Hematopoietic multipotent progenitor cell treated with erythropoietin and hydrocortisone succinate and interleukin-3 and kit ligand, for 8 days (in vitro differentiated cells): ENCODE measurements around the gene SPACA4.

Experiments used
- DNase-seq: peaks from one replicate; pipeline ENCODE4 v3.0.0-alpha.2; 2015

The SPACA4 gene

GRCh38 chr19:48635966-48636858, 29.7 kb downstream of the SPACA4 start:
- DNase-seq: no peak

DNA sequence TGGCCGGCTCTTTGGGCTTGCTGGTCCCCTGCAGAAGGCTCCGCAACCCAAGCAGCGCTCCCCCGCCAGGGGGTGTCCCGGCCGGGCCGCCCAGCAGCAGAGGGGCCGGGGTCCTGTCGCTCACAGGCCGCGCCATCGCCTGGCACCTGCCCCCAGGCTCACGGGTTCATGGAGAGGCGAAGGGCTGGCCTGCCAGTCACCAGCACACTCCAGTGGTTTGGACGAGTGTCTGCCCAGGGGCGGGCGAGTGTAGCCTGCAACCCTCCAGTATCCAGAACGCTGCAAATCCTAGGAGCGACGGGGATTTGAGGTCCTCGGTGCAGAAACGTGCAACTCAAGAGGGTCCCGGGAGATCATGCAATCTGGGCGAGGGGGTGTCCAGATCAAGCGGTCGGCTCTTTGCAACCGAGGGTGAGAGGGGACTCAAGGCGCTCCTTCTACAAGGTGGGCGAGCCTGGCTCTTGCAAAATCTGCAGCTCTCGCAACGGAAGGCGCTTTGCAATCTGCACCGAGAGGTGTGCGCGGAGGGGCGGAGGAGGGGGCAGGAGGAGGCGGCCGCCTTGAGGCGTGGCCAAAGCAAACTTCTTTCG, 30.4 kb downstream of the SPACA4 start, which contains the start of gene DBP:
TSS of gene DBP (minus strand) at position 521 of the 590 bp plus-strand sequence. CDS start at position 136, 385 bp downstream.
- no peak for DNase-seq

DNA sequence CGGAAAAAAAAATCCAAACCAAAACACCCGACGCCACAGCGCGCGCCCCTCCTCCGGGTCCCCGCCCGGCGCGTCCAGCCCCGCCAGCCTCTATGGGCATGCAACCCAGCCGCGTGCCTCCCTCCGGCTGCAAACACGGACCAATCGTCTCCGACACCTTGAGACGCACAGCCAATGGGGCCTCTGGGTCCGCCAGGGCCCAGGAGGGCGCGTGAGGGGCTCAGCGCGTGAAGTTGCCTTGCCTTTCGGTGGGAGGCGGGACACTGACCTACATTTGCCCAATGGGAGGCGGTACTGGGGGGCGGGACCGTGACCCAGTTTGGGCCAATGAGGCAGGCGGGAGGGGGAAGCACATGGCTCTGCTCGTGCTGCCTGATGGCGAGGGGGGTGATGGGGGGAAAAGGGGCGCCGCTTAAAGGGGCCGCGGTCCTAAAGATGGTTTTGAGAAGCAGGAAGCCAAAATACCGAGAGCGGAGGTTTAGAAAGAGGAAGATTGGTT, 31.0 kb downstream of the SPACA4 start:
- DNase-seq: peak; percentile 99

DNA sequence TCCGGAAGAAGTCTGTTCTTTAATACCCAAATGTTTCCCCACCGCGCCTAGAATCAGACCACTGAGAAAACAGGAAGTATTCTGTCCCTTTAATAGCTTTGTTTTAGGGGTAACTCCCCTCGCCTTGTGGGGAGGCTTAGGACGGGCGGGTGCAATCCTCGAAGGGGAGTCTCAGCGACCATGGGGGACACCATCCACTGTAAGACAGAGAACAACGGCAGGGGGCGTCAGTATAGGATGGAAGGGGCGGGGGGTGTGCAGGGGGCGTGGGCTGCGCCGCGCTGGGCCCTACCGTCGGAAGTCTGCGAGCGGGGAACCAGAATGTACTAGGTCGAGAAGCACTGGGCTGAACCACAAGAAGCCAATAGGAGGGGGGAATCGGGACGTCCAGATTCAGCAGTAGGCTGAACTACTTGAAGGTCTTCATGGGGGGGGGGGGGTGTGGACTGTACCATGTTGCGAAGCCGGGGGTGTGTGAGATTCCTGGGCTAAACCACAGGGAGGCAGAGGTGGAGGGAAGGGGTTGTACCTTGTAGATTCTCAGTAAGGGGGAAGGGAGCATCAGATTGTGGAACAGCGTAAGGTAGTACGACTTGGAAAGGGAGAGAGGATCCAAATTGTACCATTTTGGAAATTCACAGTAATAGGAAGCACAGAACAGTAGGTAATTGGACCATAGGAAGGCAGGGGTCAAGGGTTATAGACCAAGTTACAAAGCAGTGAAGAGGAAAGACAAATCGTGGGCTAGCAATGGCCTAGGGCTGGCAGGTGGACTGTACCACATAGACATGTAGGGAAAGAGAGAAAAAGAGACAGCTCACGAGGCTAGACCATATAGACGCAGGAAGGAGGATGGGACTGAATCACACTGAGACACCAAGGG, 31.6 kb downstream of the SPACA4 start:
- peak; percentile 92 for DNase-seq

DNA sequence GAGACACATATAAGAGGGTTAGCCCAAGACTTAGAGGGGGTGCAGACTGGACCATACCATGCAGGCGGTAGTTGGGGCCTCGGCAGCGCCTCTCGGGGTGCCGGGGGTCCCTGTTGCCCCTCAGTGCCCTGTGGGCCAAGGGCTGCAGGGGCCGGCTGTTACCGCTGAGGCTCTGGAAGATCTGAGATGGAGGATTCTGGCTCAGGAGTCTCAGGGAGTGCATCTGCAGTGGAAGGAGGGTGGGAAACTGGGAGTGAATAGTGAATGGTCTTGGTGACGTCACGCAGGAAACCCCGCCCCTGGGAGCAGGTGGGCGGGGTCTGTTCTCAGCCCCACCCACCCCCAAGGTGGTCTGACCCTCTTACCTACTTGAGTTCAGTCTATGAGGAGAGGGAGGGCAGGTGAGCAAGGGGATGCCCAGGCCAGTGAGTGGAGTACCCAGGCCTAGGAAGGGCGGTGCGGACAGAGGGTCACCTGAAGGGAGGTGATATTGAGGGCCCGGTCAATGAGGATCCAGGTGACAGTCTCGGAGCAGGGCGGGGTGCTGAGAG, 32.4 kb downstream of the SPACA4 start:
- DNase-seq: no peak

- DNase-seq: peak; percentile 28
These were observed 33.2 kb downstream of the SPACA4 start for GRCh38 chr19:48639483-48640375.

GRCh38 chr19:48641850-48642249, 35.3 kb downstream of the SPACA4 start:
- DNase-seq: no peak

- DNase-seq: no peak
These were observed 36.3 kb downstream of the SPACA4 start for GRCh38 chr19:48642862-48643261.

GRCh38 chr19:48644355-48644754, 37.8 kb downstream of the SPACA4 start:
- no peak for DNase-seq

GRCh38 chr19:48644839-48645619, 38.5 kb downstream of the SPACA4 start:
- peak; percentile 86 for DNase-seq

- no peak for DNase-seq
These were observed 39.1 kb downstream of the SPACA4 start for GRCh38 chr19:48645620-48646000.

DNA sequence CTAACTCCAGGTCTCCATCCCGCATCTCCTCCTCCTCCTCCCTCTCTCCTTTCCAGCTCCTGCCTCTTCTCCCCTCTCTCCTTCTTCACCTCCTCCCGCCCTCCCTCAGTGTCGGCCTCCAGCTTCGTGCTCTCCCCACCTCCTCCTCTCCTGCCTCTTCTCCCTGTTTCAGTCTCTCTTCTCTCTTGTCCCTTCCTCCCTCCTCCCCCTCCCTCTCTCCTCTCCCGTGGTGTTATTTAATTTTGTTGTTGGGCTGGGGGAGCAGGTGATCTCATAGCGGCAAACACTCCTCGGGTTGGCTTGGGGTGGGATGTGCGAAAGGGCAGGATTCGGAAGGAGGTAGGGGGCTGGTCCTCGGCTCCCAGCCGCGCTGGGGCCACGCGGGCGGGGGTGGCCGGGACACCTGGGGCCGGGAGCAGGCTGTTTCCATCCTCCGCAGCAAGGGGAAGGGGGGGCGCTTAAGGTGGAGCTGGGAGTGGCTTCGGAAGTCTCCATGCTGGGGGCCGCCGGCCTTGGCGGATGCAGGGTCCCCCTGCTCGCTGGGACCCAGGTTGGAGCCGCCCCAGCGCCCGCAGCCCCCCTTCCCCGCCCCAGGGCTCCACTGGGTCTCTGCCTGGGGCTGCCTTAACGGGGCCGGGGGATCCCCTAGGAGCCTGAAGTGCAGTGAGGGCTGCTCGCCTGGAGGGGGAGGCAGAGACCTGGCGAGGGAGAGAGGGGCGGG, 39.6 kb downstream of the SPACA4 start, which contains the start of gene CA11:
TSS of gene CA11 (minus strand) at position 187 of the 721 bp plus-strand sequence. CDS start 555 bp downstream, outside the sequence.
- DNase-seq: peak; percentile 84

DNA sequence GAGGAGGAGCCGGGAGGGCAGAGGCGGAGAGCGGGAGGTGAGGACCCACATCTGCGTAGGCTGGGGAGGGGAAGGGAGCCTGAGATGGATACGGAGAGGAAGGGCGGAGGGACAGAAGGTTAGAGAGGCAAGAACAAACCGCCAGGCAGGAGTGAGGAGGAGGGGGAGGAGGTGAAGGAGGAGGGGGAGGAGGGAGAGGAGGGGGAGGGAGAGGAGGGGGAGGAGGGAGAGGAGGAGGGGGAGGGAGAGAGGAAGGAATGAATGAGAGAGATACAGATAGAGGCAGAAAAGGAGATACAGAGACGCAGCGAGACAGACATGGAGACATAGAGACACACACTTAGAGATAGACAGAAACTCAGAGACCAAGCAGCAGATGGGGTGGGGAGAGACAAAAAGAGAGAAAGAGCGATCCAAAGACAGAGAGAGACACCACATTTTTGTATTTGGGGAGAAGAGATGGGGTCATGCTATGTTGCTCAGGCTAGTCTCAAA, 40.2 kb downstream of the SPACA4 start:
- DNase-seq: no peak

- DNase-seq: peak; percentile 41
These were observed 41.6 kb downstream of the SPACA4 start for GRCh38 chr19:48648134-48648533.

DNA sequence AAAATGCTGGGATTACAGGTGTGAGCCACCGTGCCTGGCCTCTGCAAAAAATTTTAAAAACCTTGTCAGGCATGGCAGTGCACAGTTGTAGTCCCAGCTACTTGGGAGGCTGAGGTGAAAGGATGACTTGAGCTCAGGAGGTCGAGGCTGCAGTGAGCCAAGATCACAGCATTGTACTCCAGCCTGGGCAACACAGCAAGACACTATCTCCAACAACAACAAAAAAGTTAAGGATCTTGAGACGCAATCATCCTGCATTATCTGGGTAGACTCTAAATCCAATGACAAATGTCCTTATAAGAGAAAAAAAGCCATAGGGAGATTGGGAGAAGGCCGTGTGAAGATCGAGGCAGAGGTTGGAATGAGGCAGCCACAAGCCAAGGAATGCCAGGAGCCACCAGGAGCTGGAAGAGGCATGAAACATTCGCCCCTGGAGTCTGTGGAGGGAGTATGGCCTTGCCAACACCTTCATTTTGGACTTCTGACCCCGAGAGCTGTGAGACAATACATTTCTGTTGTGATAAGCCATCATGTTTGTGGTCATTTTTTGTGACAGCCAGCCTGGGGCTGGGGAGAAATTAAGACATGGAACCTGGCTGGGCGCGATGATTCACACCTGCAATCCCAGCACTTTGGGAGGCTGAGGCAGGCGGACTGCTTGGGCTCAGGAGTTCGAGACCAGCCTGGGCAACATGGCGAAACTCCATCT, 44.6 kb downstream of the SPACA4 start:
- DNase-seq: no peak

DNA sequence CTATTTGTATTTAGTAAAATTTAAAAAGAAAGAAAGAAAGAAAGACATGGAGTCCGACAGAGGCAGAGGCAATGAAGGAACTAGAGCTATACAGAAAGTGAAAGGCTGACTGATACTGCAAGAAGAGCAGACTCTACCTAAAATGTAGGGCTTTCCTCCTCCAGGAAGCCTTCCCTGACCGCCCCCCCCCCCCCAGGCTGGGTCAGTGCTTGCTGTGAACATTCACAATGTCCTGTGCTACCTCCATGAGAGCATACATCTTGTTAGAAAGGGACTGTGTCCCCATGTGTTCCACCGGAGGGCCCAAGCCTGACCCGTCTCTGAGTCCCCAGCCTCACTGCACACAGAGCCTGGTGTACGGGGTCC, 45.1 kb downstream of the SPACA4 start:
- DNase-seq: no peak

DNA sequence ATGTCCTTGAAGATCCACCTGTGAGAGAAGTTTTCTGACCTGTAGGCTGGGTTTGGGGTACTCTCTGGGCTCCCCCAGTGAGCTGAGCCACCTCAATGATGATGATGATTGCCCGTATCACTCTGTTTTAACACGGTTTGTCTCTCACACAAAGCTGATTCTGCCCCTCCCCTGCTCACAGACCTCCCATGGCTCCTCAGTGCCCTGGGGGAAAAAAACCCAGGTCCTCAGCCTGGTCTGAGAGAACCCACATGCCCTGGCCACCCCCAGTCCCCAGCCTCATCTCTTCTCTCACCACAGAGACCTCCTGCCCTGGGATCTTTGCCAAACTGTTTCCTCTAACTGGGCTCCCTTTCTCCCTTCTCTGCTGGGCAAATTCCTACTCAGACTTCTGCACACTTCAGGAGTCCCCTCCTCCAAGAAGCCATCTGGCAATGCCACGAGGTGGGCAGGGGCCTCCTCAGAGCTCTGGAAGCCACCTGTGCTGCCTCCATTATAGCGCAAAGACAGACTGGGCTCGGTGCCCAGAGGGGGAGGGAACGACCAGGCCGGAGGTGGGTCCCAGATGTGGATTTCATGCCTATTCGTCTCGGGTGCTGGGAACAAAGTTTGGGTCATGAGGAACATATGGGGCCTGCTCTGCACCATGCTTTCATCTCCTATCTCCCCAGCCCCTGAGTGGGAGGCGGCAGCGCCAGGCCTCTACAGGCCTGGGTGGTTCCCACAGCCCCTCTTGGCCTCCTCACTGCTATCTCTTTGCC, 47.9 kb downstream of the SPACA4 start:
- peak; percentile 57 for DNase-seq

DNA sequence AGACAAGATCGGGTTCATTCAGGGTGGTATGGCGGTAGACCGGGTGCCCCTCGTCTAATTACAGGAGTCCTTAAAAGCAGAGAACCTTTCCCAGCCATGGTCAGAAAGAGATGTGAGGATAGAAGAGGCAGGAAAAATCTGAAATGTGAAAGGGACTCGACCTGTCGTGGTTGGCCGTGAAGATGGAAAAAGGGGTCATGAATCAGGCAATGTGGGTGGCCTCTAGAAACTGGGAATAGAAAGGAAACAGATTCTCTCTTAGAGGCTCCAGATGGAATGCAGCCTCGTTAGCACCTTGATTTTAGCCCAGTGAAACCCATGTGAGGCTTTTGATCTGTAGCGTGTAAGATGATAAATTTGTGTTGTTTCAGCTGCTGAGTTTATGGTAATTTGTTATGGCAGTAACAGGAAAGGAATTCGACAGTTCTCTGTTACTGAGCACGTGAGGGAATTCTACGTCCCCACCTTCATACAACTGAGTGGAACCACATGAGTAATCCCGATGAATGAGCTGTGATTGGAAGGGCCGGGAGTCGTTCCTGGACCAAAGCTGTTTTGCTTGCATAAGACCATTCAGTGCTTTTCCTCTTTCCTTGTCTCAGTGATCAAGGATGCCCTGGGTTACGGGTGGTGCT, 50.4 kb downstream of the SPACA4 start:
- DNase-seq: no peak
